Jurkat, Clone E6-1 (cell line): ENCODE results near the gene ASPA.
"Not testable (repeated sequence)": the region's sequence is repeated elsewhere in the genome, so short reads cannot be mapped to it uniquely, and the experiment has no call there.

Experiments used
- DNase-seq: peaks from one replicate; pipeline ENCODE4 v3.0.0-alpha.2; 2011; ENCODE audit warnings: low read depth, low spot score
- H3K4me3 ChIP-seq: 2 replicates; pipeline ENCODE4 v1.5.1; 2011; ENCODE audit warnings: mild to moderate bottlenecking, low read length, control low read depth, moderate library complexity

The ASPA gene

GRCh38 chr17:3505008-3505407 lies 29.2 kb downstream of the ASPA start:
- DNase-seq = no peak
- H3K4me3 ChIP-seq = no peak overlapping the region

- no peak overlapping the region for H3K4me3 ChIP-seq
- DNase-seq = no peak
These were observed 30.3 kb downstream of the ASPA start for GRCh38 chr17:3506054-3506453.

- no peak for DNase-seq
- H3K4me3 ChIP-seq = no peak overlapping the region
These were observed 31.3 kb downstream of the ASPA start for GRCh38 chr17:3507071-3507470.

DNA sequence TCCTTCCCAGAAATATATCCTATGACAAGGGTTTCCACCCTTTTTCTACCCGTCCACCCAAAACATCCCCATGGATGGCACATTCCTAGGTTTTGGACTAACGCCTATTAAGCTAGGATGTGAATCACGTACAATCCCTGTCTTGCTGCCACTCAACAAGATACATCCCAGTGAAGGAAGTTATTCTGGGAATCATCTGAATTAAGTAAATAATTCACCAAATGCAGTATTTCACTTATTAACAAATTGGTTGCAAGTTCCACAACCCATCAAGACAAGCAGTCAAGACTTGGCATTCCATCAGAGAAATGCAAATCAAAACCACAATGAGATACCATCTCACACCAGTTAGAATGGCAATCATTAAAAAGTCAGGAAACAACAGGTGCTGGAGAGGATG lies 32.1 kb downstream of the ASPA start:
- H3K4me3 ChIP-seq = no peak overlapping the region
- DNase-seq = peak; percentile 11

DNA sequence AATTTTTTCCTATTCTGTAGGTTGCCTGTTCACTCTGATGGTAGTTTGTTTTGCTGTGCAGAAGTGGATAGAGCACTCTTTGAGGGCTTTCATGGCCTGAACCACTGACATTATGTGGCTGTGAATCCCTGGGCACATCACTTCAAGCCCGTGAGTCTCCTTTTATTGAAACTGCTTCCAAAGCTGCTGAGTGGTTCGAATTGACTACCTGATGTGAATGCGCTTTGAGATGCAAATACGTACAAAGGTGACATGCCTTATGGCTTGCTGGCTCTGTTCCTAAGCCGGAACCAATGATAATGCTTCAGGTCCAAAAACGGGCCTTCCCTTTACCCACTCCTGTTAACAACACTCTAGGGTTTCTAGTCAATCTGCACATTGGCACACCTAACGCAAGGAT lies 34.3 kb downstream of the ASPA start:
- H3K4me3 ChIP-seq = no peak overlapping the region
- no peak for DNase-seq

DNA sequence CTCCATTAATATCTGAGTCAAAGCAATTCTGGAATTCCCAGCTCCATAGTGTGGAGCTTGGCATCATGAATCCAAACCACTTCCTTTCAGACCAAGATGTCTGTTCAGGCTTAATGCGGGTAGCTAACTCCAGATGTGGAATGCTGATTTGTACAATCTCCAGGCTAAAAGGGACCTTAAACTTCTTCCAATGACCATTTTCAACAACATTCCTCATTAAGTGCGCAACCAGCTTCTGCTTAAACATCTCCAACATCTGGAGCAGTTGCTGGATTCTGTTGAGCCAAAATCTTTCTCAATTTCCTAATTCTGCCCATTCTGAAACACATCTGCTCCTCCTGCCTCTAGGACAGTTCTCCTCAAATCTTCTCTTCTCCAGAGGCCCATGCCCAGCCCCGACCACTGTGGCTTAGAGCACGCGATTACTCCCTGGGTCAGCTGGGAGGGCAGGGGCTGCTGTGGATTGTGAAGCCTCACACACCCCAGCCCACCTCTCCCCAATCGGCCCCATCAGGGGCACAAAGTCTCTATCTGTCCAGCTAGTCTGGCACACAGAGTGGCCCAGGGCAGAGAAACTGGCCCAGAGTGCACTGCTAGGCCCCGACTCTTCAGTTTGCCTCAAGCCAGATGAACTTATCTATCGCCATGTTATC lies 36.2 kb downstream of the ASPA start:
- H3K4me3 ChIP-seq = no peak overlapping the region
- no peak for DNase-seq

DNA sequence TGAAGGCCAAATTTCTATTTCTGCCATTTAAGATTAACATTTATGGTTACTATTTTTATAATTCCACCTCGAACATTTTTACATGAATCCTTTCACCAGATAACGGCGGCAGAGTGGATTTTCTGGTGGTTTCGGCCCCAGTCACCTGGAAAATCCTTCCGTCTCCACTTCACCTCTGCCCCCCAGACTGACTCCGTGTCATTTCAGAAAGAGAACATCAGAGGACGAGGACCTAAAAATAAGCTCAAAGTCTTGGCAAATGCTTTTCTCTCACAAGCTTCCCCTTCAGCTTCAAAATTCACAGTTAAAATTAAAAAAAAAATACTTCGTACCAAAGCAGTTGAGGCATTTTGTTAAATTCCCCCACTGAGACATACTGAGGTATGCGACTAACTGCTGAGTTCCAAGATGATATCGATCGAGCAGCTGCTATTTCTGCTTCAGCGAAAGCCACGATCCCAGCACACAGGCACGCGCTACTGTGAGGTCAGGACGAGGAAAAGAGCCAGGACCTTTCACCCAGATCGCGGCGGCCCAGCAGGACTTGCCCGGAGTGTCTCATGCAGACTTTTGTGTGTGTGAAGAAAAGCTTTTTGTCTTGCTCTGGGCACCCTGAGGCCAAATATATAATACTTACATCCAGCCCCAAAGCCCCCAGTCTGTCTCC lies 36.8 kb downstream of the ASPA start:
- no peak overlapping the region for H3K4me3 ChIP-seq
- no peak for DNase-seq

- no peak for DNase-seq
- H3K4me3 ChIP-seq = no peak overlapping the region
These were observed 37.7 kb downstream of the ASPA start for GRCh38 chr17:3513305-3514035.

GRCh38 chr17:3514167-3514566 lies 38.4 kb downstream of the ASPA start:
- not testable (repeated sequence) for H3K4me3 ChIP-seq, DNase-seq

DNA sequence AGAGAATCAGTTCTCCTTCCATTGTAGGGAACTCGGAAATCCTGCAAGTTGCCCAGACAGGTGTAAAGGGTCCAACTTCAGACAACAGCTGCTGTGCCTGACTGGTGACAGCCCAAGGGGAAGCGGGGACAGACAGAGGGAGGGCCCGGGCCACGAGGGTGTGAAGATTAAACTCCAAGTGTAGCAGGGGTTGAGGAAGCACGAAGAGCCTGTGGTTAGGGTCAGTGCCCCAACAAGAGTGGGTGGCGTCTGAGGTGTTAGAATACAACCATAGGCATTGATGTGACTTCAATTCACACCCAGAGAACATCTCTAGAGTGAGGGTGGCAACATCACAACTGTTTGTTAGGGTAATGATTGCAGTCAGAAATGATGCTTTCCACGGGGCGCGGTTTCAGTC lies 39.1 kb downstream of the ASPA start:
- DNase-seq = no peak
- H3K4me3 ChIP-seq = no peak overlapping the region

DNA sequence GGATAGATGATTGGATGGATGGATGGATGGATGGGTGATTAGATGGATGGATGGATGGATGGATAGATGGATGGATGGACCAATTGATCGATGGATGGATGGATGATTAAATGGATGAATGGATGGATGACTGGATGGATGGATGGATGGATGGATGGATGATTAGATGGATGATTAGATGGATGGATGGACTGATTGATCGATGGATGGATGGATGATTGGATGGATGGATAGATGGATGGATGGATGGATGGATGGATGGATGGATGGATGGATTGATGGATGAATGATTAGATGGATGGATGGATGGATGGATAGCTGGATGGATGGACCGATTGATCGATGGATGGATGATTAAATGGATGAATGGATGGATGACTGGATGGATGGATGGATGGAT lies 43.7 kb downstream of the ASPA start:
- not testable (repeated sequence) for DNase-seq, H3K4me3 ChIP-seq

DNA sequence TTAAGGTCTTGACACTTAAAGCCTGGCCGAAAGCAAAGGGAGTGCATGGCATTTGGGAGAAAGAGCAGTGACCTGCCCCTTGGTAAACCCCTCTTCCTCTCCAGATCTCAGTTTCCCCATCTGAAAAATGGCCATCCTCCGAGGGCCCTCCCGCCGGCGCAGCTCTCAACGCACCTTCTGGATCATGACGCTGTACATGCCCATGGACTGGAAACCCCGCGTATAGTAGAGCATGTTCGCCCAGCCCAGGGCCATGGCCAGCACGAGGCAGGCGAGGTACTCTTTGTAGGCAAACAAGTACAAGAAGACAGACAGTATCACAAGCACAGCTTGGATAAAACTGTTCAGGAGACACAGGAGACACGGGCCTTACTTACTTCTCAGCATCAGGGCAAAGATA lies 48.2 kb downstream of the ASPA start:
- no peak for DNase-seq
- H3K4me3 ChIP-seq = no peak overlapping the region

DNA sequence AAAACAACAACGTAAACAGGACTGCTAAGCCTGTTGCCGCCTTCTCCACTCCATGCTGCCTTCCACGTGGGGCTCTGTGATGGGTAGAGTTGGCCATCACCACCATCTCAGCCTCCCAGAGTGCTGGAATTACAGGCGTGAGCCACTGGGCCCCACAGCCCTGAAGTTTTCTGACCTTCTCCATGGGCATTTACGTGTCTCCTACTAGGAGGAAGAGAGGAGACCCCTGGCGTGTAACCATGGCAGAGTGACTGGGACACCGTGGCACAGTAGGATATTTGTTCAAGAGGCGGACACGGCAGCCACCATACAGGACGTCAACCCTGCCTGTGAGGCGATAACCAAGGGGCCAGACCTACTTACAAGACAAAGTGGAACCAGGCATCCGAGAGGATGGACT lies 50.7 kb downstream of the ASPA start:
- no peak for DNase-seq
- H3K4me3 ChIP-seq = no peak overlapping the region

- H3K4me3 ChIP-seq = no peak overlapping the region
- no peak for DNase-seq
These were observed 51.2 kb downstream of the ASPA start for GRCh38 chr17:3526971-3527370.

GRCh38 chr17:3527468-3527867 lies 51.7 kb downstream of the ASPA start:
- H3K4me3 ChIP-seq = no peak overlapping the region
- DNase-seq = no peak

- DNase-seq = no peak
- H3K4me3 ChIP-seq = no peak overlapping the region
These were observed 52.1 kb downstream of the ASPA start for GRCh38 chr17:3527896-3528295.

DNA sequence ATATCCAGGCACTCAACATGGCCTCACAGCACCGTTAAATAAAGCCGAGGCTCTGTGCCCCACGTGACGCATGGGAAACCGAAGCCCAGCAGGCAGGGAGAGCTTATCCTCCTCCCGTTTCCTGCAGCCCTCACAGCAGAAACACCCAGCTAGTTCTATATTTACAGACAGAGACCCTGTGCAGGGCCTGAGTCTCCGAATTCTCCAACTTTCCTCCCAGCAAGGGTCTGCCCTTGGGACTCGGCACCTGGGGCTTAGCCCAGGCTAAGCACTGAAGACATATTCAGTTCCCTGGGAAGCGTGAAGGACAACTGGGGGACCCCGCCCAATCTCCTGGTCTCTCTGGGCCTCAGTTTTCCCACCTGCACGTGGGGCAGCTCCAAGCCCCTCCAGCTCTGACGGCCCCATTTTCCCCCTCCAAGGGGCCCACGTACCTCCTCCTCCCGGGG lies 52.6 kb downstream of the ASPA start:
- H3K4me3 ChIP-seq = no peak overlapping the region
- DNase-seq = no peak

- H3K4me3 ChIP-seq = no peak overlapping the region
- no peak for DNase-seq
These were observed 53.2 kb downstream of the ASPA start for GRCh38 chr17:3528880-3529511.

- no peak overlapping the region for H3K4me3 ChIP-seq
- no peak for DNase-seq
These were observed 54.3 kb downstream of the ASPA start for GRCh38 chr17:3529817-3530741.
